Uterus (tissue), 4 donors: ENCODE results near the gene DHX40. TPM values are rescaled to one million over a fixed set of nuclear protein-coding genes. Genes with fewer than 3 reads are reported as not detected.

Source experiments
- DNase-seq, 2 donors: peaks; one replicate each; pipeline ENCODE4 v3.0.0-alpha.2; 2019 to 2020
- H3K27ac ChIP-seq, 2 donors: fragments of 200-600 bp; sonication (generic); 1 replicate in 1 of 2; 2 replicates in 1 of 2; pipeline ENCODE4 v1.5.1; 2016 to 2018
- H3K27me3 ChIP-seq, 2 donors: fragments of 200-600 bp; sonication (generic); one replicate each; pipeline ENCODE4 v1.5.1; 2018 to 2019; ENCODE audit warnings: control low read depth in 1 of 2
- H3K36me3 ChIP-seq, 2 donors: fragments of 200-600 bp; sonication (generic); one replicate each; pipeline ENCODE4 v1.5.1; 2019; ENCODE audit warnings: control low read depth in 1 of 2
- H3K4me1 ChIP-seq, 2 donors: fragments of 200-600 bp; sonication (generic); one replicate each; pipeline ENCODE4 v1.5.1; 2018 to 2019; ENCODE audit warnings: control low read depth in 1 of 2
- H3K4me3 ChIP-seq, 2 donors: fragments of 200-600 bp; sonication (generic); 1 replicate in 1 of 2; 2 replicates in 1 of 2; pipeline ENCODE4 v1.5.1; 2018 to 2019; ENCODE audit warnings: mild to moderate bottlenecking in 1 of 2
- H3K9me3 ChIP-seq, 2 donors: fragments of 200-600 bp; sonication (generic); one replicate each; pipeline ENCODE4 v1.5.1; 2019; ENCODE audit warnings: control low read depth in 1 of 2
- POLR2A ChIP-seq, 2 donors: fragments of 450-650 bp; IDR thresholded peaks; one replicate each; pipeline ENCODE4 v1.6.1; 2016; ENCODE audit warnings: antibody characterized with exemption in 2 of 2, mild to moderate bottlenecking in 1 of 2, moderate library complexity in 1 of 2
- intact Hi-C: fragments of 100-400 bp; cut with DNase I; formaldehyde crosslinking; loops from one replicate; pipeline ENCODE4 v1.15.1; 2023; ENCODE audit warnings: low total_unique reads
- total RNA-seq, 4 donors: library from RNA; depleted of rRNA in 3 of 4; stranded (reverse); fragments of >200 nt in 3 of 4; gene quantifications; one replicate each; pipeline versions ENCODE4 v1.1.0 to v1.2.4, GENCODE V29; 2014 to 2023
- TF ChIP-seq, protein P1 (sequence below), 4 experiments: fragments of 200-600 bp in 2 of 4; fragments of 450-650 bp in 2 of 4; sonication (generic) in 2 of 4; IDR thresholded peaks; one replicate each; pipeline ENCODE4 v1.5.1; 2016 to 2019; ENCODE audit warnings: antibody characterized with exemption in 4 of 4, mild to moderate bottlenecking in 2 of 4, moderate library complexity in 1 of 4
- donor health status: DM: yes; HTN: yes; CAD: no.

DHX40 gene
- total RNA-seq, 4 donors from 2014 or later = 15.0 to 113 (median 29.8) TPM

DNA sequence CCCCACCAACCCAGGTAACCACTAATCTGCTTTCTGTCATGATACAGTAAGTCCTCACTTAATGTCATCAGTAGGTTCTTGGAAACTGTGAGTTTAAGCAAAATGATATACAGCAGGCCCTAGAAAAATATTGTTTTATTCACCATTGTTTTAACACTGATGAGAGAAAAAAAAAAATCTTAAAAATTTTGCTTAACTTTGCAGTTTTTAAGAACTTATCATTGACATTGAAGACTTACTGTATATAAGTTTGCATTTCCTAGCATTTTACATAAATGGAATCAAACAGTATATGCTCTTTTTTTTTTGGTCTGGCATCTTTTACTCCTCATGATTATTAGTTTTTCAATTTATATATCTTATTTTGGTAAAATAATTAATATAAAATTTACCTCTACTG lies 34.8 kb downstream of the DHX40 start:
- Histone ChIP-seq H3K4me3 (no peak overlapping the region), H3K27ac (no peak overlapping the region), H3K4me1 (no peaks in the 10 kb centered on the region), H3K9me3 (no peaks in the 10 kb centered on the region), H3K27me3 (no peaks in the 10 kb centered on the region), H3K36me3 (no peaks in the 10 kb centered on the region)
- no peak for DNase-seq
- TF ChIP-seq, protein P1, sequence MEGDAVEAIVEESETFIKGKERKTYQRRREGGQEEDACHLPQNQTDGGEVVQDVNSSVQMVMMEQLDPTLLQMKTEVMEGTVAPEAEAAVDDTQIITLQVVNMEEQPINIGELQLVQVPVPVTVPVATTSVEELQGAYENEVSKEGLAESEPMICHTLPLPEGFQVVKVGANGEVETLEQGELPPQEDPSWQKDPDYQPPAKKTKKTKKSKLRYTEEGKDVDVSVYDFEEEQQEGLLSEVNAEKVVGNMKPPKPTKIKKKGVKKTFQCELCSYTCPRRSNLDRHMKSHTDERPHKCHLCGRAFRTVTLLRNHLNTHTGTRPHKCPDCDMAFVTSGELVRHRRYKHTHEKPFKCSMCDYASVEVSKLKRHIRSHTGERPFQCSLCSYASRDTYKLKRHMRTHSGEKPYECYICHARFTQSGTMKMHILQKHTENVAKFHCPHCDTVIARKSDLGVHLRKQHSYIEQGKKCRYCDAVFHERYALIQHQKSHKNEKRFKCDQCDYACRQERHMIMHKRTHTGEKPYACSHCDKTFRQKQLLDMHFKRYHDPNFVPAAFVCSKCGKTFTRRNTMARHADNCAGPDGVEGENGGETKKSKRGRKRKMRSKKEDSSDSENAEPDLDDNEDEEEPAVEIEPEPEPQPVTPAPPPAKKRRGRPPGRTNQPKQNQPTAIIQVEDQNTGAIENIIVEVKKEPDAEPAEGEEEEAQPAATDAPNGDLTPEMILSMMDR (IDR thresholded peaks at IDR 0.05) = no peak
- TF ChIP-seq POLR2A (IDR thresholded peaks at IDR 0.05) = no peak
- intact Hi-C loops = no loop called here

DNA sequence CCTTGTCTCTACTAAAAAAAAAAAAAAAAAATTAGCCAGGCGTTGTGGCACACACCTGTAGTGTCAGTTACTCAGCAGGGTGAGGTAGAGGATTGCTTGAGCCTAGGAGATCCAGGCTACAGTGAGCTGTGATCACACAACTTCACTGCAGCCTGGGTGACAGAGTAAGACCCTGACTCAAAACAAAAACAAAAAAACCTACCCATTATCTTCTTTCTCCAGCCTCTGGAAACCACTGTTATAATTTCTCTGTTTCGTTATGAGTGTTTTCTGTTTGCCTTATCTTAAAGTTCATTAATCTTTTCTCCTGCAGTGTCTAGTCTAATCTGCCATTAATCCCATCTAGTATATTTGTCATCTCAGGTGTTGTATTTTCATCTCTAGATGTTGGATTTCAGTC lies 35.7 kb downstream of the DHX40 start:
- intact Hi-C loops = no loop called here
- H3K27me3 ChIP-seq = no peaks in the 10 kb centered on the region
- no peaks in the 10 kb centered on the region for H3K4me1 ChIP-seq
- no peak for TF ChIP-seq POLR2A (IDR thresholded peaks at IDR 0.05)
- TF ChIP-seq, protein P1 (IDR thresholded peaks at IDR 0.05) = no peak
- H3K36me3 ChIP-seq = no peaks in the 10 kb centered on the region
- DNase-seq = no peak
- no peak overlapping the region for H3K4me3 ChIP-seq
- H3K9me3 ChIP-seq = no peaks in the 10 kb centered on the region
- H3K27ac ChIP-seq = no peak overlapping the region

GRCh38 chr17:59607061-59607460 lies 41.7 kb downstream of the DHX40 start:
- intact Hi-C loops = no loop called here
- no peaks in the 10 kb centered on the region for H3K4me1 ChIP-seq
- no peak for TF ChIP-seq POLR2A (IDR thresholded peaks at IDR 0.05)
- TF ChIP-seq, protein P1 (IDR thresholded peaks at IDR 0.05) = no peak
- no peaks in the 10 kb centered on the region for H3K27me3 ChIP-seq
- no peaks in the 10 kb centered on the region for H3K36me3 ChIP-seq
- DNase-seq = no peak
- H3K4me3 ChIP-seq = no peak overlapping the region
- H3K9me3 ChIP-seq = no peaks in the 10 kb centered on the region
- H3K27ac ChIP-seq = no peak overlapping the region

DNA sequence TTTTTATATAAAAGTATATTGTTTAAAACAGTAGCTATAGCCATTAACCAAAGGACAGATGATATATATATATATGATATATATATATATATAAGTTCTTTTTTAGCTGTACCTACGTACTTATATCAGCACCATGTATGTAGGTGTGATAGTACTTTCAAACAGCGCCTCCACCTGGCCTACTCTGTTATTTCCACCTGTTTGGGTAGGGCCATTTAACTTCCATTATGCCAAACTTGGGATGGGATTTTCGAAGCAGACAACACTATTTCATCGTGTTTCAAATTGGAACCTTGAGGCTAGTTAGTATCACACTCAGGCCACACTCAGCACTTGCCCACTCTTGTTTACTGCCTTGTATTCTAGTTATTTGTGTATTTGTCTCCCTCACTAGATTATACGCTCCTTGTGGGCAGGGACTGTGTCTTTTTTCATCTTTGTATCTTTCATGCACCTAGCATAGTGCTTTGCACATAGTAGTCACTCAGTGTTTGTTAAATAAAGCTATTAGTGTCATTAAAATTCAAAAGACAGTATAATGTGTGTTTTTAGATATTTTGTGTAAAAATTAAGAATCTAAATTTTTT lies 42.5 kb downstream of the DHX40 start:
- Histone ChIP-seq H3K27ac (no peak overlapping the region), H3K36me3 (no peaks in the 10 kb centered on the region)
- TF ChIP-seq, protein P1 (IDR thresholded peaks at IDR 0.05) = no peak
- no peak for TF ChIP-seq POLR2A (IDR thresholded peaks at IDR 0.05)

DNA sequence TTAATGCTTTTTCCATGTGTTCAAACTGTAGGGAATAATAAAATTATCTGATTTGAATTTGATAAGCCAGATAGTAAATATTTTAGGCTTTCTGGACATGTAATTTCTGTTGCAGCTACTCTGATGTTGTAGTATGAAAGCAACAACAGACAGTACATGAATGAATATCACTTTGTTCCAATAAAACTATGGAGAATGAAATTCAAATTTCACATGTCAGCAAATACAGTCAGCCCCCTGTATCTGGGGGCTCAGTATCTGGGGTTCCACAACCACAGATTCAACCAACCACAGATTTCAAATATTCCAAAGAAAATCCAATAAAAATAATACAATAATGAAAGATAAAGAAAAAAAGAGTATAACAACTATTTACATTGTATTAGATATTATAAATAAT lies 46.1 kb downstream of the DHX40 start:
- H3K27ac ChIP-seq = no peak overlapping the region
- TF ChIP-seq POLR2A (IDR thresholded peaks at IDR 0.05) = no peak
- TF ChIP-seq, protein P1 (IDR thresholded peaks at IDR 0.05) = no peak
- no peaks in the 10 kb centered on the region for H3K9me3 ChIP-seq
- DNase-seq = no peak
- H3K36me3 ChIP-seq = no peaks in the 10 kb centered on the region
- no peak overlapping the region for H3K4me3 ChIP-seq
- intact Hi-C loops = no loop called here
- no peaks in the 10 kb centered on the region for H3K4me1 ChIP-seq
- no peaks in the 10 kb centered on the region for H3K27me3 ChIP-seq

More for the DNA sequence above, 42.5 kb downstream of the DHX40 start:
- DNase-seq = no peak
- intact Hi-C loops = no loop called here
- Histone ChIP-seq H3K4me3 (no peak overlapping the region), H3K9me3 (no peaks in the 10 kb centered on the region), H3K27me3 (no peaks in the 10 kb centered on the region), H3K4me1 (no peaks in the 10 kb centered on the region)
